Astrocyte (in vitro differentiated cells and primary cell): Measurements from ENCODE around the gene ALG1L2.

Experiments used
- CTCF ChIP-seq: IDR thresholded peaks from 2 replicates; pipeline ENCODE4 v1.5.1; 2011; ENCODE audit warnings: low read depth, mild to moderate bottlenecking, inconsistent platforms, low read length, moderate library complexity; ENCODE audit not compliant: insufficient read depth
- EZH2 ChIP-seq: IDR thresholded peaks from 2 replicates; pipeline ENCODE4 v1.6.1; 2012; ENCODE audit warnings: mild to moderate bottlenecking, low read length, inconsistent platforms; ENCODE audit not compliant: insufficient read depth

- no peak for TF ChIP-seq CTCF
- TF ChIP-seq EZH2: no peak
These were observed 4.2 kb downstream of the ALG1L2 start for GRCh38 chr3:130085881-130086280.
